CD4-positive, alpha-beta T cell (primary cell): ENCODE results near the gene PPFIBP2. TPM values are rescaled to one million over a fixed set of nuclear protein-coding genes. Genes with fewer than 3 reads are reported as not detected.

Experiments used
- ATAC-seq: fragments of 200-7000 bp; cut with Tn5 transposase; one replicate; pipeline ENCODE4 v1.10.0; 2022; ENCODE audit warnings: mild to moderate bottlenecking; ENCODE audit not compliant: poor library complexity
- CTCF ChIA-PET: fragments of 350-600 bp; sonication (Branson Sonifier 250); formaldehyde crosslinking; loops from one replicate; lab custom pipeline; 2021; ENCODE audit warnings: antibody characterized with exemption, inconsistent platforms; lab: Charles Lee
- POLR2A ChIA-PET: fragments of 350-600 bp; sonication (Branson Sonifier 250); formaldehyde crosslinking; loops from one replicate; lab custom pipeline; 2021; ENCODE audit warnings: antibody characterized with exemption, inconsistent platforms; lab: Charles Lee
- DNase-seq, 14 experiments: peaks; one replicate each; pipeline ENCODE4 v3.0.0-alpha.2; 2013 to 2020; ENCODE audit warnings: mixed read lengths in 2 of 14
- H3K27ac ChIP-seq, 2 donors: one replicate each; pipeline versions ENCODE4 v1.5.1 to v1.7.0; 2013; ENCODE audit warnings: low read length in 2 of 2, low read depth in 1 of 2, mild to moderate bottlenecking in 1 of 2
- H3K27me3 ChIP-seq, 2 experiments: 1 replicate in 1 of 2; 2 replicates in 1 of 2; pipeline versions ENCODE4 v1.6.1 to v1.7.0; 2013; ENCODE audit warnings: low read length in 2 of 2, control low read depth in 1 of 2, mild to moderate bottlenecking in 1 of 2, moderate library complexity in 1 of 2; ENCODE audit not compliant: insufficient read depth in 2 of 2, control insufficient read depth in 1 of 2
- H3K36me3 ChIP-seq: one replicate; pipeline ENCODE4 v1.6.1; 2013; ENCODE audit warnings: low read length, control low read depth; ENCODE audit not compliant: insufficient read depth
- H3K4me1 ChIP-seq: one replicate; pipeline ENCODE4 v1.6.1; 2013; ENCODE audit warnings: low read length, control low read depth; ENCODE audit not compliant: insufficient read depth
- H3K4me3 ChIP-seq: one replicate; pipeline ENCODE4 v1.5.1; 2013; ENCODE audit warnings: mild to moderate bottlenecking, low read length, moderate library complexity
- H3K9me3 ChIP-seq, 2 experiments: 1 replicate in 1 of 2; 2 replicates in 1 of 2; pipeline versions ENCODE4 v1.6.1 to v1.7.0; 2013; ENCODE audit warnings: low read length in 2 of 2, mild to moderate bottlenecking in 2 of 2, control low read depth in 1 of 2, moderate library complexity in 1 of 2; ENCODE audit not compliant: control insufficient read depth in 1 of 2, insufficient read depth in 1 of 2
- H3K27ac Mint-ChIP-seq: one replicate; pipeline ENCODE4 v1.8.0; 2020; ENCODE audit warnings: mixed read lengths
- H3K27me3 Mint-ChIP-seq: one replicate; pipeline ENCODE4 v1.8.0; 2021; ENCODE audit warnings: mixed read lengths
- H3K36me3 Mint-ChIP-seq: one replicate; pipeline ENCODE4 v1.8.0; 2021; ENCODE audit warnings: low read depth, mixed read lengths
- H3K4me1 Mint-ChIP-seq: one replicate; pipeline ENCODE4 v1.8.0; 2021; ENCODE audit warnings: low read depth, mixed read lengths
- H3K4me3 Mint-ChIP-seq: one replicate; pipeline ENCODE4 v1.8.0; 2020; ENCODE audit warnings: mild to moderate bottlenecking, mixed read lengths
- H3K9me3 Mint-ChIP-seq: one replicate; pipeline ENCODE4 v1.8.0; 2020; ENCODE audit warnings: mixed read lengths
- CTCF ChIP-seq: fragments of 200-600 bp; IDR thresholded peaks from one replicate; pipeline ENCODE4 v1.8.0; 2022; ENCODE audit warnings: antibody characterized with exemption, mild to moderate bottlenecking
- intact Hi-C, 2 experiments: fragments of 100-400 bp; cut with DNase I in 1 of 2; cut with micrococcal nuclease in 1 of 2; formaldehyde crosslinking; loops; one replicate each; pipeline versions ENCODE4 v1.15.1 to v1.9.0; 2023 to 2025; cut with DNase I, micrococcal nuclease
- total RNA-seq, 174 experiments: library from RNA in 2 of 174; stranded (reverse) in 2 of 174; gene quantifications; one replicate each; pipeline ENCODE4 v1.2.3 and lab custom pipeline; 2021 to 2026

Gene PPFIBP2
- total RNA-seq, 2 experiments from 2014 or later: 27.0 to 35.9 TPM

DNA sequence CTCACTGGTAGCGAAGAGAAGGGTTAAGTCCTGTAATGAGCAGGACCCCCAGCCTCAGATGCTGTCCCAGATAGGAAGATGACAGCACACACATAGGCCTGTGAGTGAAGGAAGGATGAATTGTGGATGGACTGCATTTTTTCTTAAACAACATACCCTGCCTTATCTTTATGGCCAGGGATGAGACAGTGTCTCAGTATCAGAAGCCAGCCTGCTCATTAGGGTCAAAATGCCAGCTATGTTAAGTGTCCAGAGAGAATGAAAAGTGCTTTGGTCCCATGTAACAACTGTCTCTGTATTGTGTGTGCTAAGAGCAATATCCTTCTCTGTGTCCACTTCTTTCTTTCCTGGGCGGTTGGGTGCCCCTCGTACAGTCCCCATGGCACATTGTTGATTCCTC lies 30.2 kb downstream of the PPFIBP2 start:
- H3K4me3 Mint-ChIP-seq: no peak overlapping the region
- peaks cover 66% of the 10 kb centered on the region for H3K4me1 Mint-ChIP-seq
- peaks cover 5% of the 10 kb centered on the region for H3K36me3 Mint-ChIP-seq
- DNase-seq: no peak
- Histone ChIP-seq H3K9me3 (no peaks in the 10 kb centered on the region), H3K4me3 (no peak overlapping the region), H3K27me3 (no peaks in the 10 kb centered on the region), H3K27ac (no peak overlapping the region), H3K36me3 (no peaks in the 10 kb centered on the region), H3K4me1 (no peaks in the 10 kb centered on the region)
- POLR2A ChIA-PET: no interaction called here
- H3K9me3 Mint-ChIP-seq: no peaks in the 10 kb centered on the region
- no peak overlapping the region for H3K27ac Mint-ChIP-seq
- no peak for TF ChIP-seq CTCF
- intact Hi-C loops: no loop called here
- CTCF ChIA-PET: interaction anchor here (0.7 kb wide), 1 partner anchor 121 kb away, joined by 5 read pairs; no protein-coding TSS in a partner anchor
- no peak for ATAC-seq
- H3K27me3 Mint-ChIP-seq: no peaks in the 10 kb centered on the region

- Histone ChIP-seq H3K9me3 (no peaks in the 10 kb centered on the region), H3K27ac (no peak overlapping the region), H3K36me3 (no peaks in the 10 kb centered on the region), H3K4me1 (no peaks in the 10 kb centered on the region), H3K4me3 (no peak overlapping the region), H3K27me3 (no peaks in the 10 kb centered on the region)
- H3K9me3 Mint-ChIP-seq: no peaks in the 10 kb centered on the region
- intact Hi-C loops: no loop called here
- CTCF ChIA-PET: no interaction called here
- no peak overlapping the region for H3K27ac Mint-ChIP-seq
- POLR2A ChIA-PET: no interaction called here
- H3K27me3 Mint-ChIP-seq: no peaks in the 10 kb centered on the region
- TF ChIP-seq CTCF: no peak
- peaks cover 55% of the 10 kb centered on the region for H3K4me1 Mint-ChIP-seq
- no peak overlapping the region for H3K4me3 Mint-ChIP-seq
- DNase-seq (no peak), ATAC-seq (no peak)
- peaks cover 21% of the 10 kb centered on the region for H3K36me3 Mint-ChIP-seq
Measured at GRCh38 chr11:7545611-7546010, 31.8 kb downstream of the PPFIBP2 start.

DNA sequence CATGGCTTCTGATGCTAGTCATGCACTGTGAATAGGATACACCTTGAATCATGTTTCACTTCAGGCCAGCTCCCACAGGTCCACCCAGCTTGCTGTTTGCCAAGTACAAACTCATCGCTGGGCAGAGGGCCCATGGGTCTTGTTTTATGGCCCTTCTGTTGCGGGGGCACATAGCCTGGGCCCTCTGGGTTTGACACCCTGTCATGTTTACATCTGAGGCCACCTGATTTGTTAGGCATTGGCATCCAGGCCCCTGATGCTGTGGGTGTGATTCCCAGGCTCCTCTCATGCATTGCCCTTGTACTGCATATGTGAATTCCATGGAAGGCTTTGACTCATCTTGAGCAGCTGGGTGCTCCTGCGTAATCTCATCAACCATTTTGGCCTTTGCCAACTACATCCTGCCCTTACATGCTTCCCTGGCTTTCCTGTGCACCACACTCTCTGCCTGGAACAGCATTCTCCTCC lies 32.6 kb downstream of the PPFIBP2 start:
- no peak for TF ChIP-seq CTCF
- intact Hi-C loops: no loop called here
- Mint-ChIP-seq H3K4me3 (no peak overlapping the region), H3K9me3 (no peaks in the 10 kb centered on the region), H3K4me1 (peaks cover 48% of the 10 kb centered on the region), H3K27ac (no peak overlapping the region), H3K36me3 (peaks cover 26% of the 10 kb centered on the region), H3K27me3 (no peaks in the 10 kb centered on the region)
- H3K4me1 ChIP-seq: no peaks in the 10 kb centered on the region
- no peak for DNase-seq
- ATAC-seq: no peak
- H3K36me3 ChIP-seq: no peaks in the 10 kb centered on the region
- H3K4me3 ChIP-seq: no peak overlapping the region
- ChIA-PET POLR2A (no interaction called here), CTCF (no interaction called here)
- no peak overlapping the region for H3K27ac ChIP-seq
- H3K9me3 ChIP-seq: no peaks in the 10 kb centered on the region
- no peaks in the 10 kb centered on the region for H3K27me3 ChIP-seq
